Activated CD8-positive, alpha-beta T cell treated with anti-CD3 and anti-CD28 coated beads for 36 hours (primary cell): ENCODE measurements around the gene NFKB2. TPM values are rescaled to one million over a fixed set of nuclear protein-coding genes. Genes with fewer than 3 reads are reported as not detected.

Source experiments
- ATAC-seq: fragments of 200-7000 bp; cut with Tn5 transposase; one replicate; pipeline ENCODE4 v1.10.0; 2021; ENCODE audit warnings: mild to moderate bottlenecking, moderate library complexity
- CTCF ChIA-PET: fragments of 350-600 bp; sonication (Branson Sonifier 250); formaldehyde crosslinking; loops from one replicate; lab custom pipeline; 2021; ENCODE audit warnings: antibody characterized with exemption; lab: Charles Lee
- POLR2A ChIA-PET: fragments of 350-600 bp; sonication (Branson Sonifier 250); formaldehyde crosslinking; loops from one replicate; lab custom pipeline; 2021; ENCODE audit warnings: antibody characterized with exemption; lab: Charles Lee
- DNase-seq: peaks from one replicate; pipeline ENCODE4 v3.0.0-alpha.2; 2020
- H3K27ac Mint-ChIP-seq: one replicate; pipeline ENCODE4 v1.8.0; 2021; ENCODE audit warnings: mild to moderate bottlenecking, mixed read lengths
- H3K27me3 Mint-ChIP-seq: one replicate; pipeline ENCODE4 v1.8.0; 2021; ENCODE audit warnings: mixed read lengths
- H3K36me3 Mint-ChIP-seq: one replicate; pipeline ENCODE4 v1.8.0; 2021; ENCODE audit warnings: low read depth, mixed read lengths
- H3K4me1 Mint-ChIP-seq: one replicate; pipeline ENCODE4 v1.8.0; 2021; ENCODE audit warnings: low read depth, mixed read lengths
- H3K4me3 Mint-ChIP-seq: one replicate; pipeline ENCODE4 v1.8.0; 2021; ENCODE audit warnings: mild to moderate bottlenecking, moderate library complexity, mixed read lengths
- H3K9me3 Mint-ChIP-seq: one replicate; pipeline ENCODE4 v1.8.0; 2021; ENCODE audit warnings: mixed read lengths
- intact Hi-C: fragments of 100-400 bp; cut with micrococcal nuclease; formaldehyde crosslinking; loops from one replicate; pipeline ENCODE4 v1.10.0; 2022
- total RNA-seq, 2 experiments: library from RNA; stranded (reverse); gene quantifications; one replicate each; pipeline ENCODE4 v1.2.3, GENCODE V29; 2021
- TF ChIP-seq, protein P1 (sequence below): fragments of 200-600 bp; IDR thresholded peaks from one replicate; pipeline ENCODE4 v1.8.0; 2022; ENCODE audit warnings: antibody characterized with exemption, mild to moderate bottlenecking

NFKB2 gene
- total RNA-seq, 2 experiments from 2014 or later = 251 to 253 TPM

DNA sequence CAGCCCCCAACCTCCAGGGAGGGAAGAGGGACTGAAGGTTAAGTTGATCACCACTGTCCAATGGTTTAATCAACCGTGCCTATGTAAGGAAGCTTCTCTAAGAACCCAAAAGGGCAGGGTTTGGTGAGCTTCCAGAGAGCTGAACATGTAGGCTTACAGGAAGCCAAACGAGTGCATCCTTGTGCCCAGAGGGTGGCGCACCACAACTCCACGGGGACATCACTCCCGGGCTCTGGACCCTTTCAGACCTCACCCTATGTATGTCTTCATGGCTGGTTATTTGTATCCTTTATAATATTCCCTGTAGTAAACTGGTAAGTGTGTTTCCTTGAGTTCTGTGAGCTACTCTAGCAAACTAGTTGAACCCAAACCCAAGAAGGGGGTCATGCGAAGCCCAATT is 11.5 kb upstream of the NFKB2 start:
- intact Hi-C loops = no loop called here

DNA sequence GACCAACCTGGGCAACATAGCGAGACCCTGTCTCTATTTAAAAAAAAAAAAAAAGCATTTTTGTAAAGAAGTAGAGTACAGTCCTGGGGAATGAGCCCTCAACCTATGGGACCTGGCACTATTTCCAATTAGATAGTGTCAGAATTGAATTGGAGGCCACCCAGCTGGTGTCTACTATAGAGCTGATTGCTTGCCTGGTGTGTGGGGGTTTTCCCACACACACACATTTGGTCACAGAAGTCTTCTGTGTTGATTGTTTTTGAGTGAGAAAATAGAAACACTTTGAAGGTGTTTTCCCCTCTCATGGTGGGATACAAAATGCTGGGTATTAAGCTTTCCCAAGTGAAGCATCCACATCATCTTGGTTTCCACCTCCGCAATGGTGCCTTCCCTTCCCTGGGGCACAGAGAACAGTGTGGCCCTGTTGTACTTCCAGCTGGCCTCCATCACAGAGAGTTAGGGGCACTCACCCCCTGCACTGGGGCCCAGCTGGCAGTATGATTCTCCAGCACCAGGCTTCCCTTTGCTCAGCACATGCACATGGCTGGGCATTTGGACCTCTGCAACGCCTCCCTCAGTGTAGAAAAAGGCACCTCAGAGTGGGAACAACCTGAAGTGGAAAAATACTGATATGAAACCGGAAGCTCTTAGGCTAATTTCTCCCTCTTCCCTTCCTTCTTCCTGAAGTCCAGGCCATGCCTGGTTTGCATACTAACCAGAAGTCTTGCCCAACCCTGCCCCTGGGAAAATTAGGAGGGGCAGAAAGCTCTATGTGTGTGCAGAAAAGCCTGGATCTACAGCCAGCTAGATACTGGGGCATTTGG is 10.7 kb upstream of the NFKB2 start:
- H3K27ac Mint-ChIP-seq = no peak overlapping the region
- peaks cover 9% of the 10 kb centered on the region for H3K36me3 Mint-ChIP-seq
- CTCF ChIA-PET = interaction anchor here (0.9 to 4.2 kb wide), 15 partner anchors 9 to 199 kb away, joined by 3 to 36 read pairs (median 4); no protein-coding TSS in a partner anchor
- ATAC-seq = peak; percentile 37
- POLR2A ChIA-PET = interaction anchor here (0.7 to 4.3 kb wide), 3 partner anchors 9 to 97 kb away, joined by 3 to 22 read pairs (median 4); partner anchors contain the start of gene NFKB2
- no peak for DNase-seq
- H3K4me3 Mint-ChIP-seq = no peak overlapping the region
- TF ChIP-seq, protein P1, sequence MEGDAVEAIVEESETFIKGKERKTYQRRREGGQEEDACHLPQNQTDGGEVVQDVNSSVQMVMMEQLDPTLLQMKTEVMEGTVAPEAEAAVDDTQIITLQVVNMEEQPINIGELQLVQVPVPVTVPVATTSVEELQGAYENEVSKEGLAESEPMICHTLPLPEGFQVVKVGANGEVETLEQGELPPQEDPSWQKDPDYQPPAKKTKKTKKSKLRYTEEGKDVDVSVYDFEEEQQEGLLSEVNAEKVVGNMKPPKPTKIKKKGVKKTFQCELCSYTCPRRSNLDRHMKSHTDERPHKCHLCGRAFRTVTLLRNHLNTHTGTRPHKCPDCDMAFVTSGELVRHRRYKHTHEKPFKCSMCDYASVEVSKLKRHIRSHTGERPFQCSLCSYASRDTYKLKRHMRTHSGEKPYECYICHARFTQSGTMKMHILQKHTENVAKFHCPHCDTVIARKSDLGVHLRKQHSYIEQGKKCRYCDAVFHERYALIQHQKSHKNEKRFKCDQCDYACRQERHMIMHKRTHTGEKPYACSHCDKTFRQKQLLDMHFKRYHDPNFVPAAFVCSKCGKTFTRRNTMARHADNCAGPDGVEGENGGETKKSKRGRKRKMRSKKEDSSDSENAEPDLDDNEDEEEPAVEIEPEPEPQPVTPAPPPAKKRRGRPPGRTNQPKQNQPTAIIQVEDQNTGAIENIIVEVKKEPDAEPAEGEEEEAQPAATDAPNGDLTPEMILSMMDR = no peak
- no peaks in the 10 kb centered on the region for H3K27me3 Mint-ChIP-seq
- intact Hi-C loops = no loop called here
- peaks cover 3% of the 10 kb centered on the region for H3K4me1 Mint-ChIP-seq
- H3K9me3 Mint-ChIP-seq = no peaks in the 10 kb centered on the region

More for the DNA sequence above, 11.5 kb upstream of the NFKB2 start:
- CTCF ChIA-PET = interaction anchor here (0.9 to 4.2 kb wide), 12 partner anchors 10 to 200 kb away, joined by 3 to 36 read pairs (median 6); no protein-coding TSS in a partner anchor
- Mint-ChIP-seq H3K4me1 (peaks cover 3% of the 10 kb centered on the region), H3K27me3 (no peaks in the 10 kb centered on the region), H3K27ac (no peak overlapping the region), H3K9me3 (no peaks in the 10 kb centered on the region), H3K36me3 (peaks cover 11% of the 10 kb centered on the region), H3K4me3 (no peak overlapping the region)
- DNase-seq (peak; percentile 49), ATAC-seq (peak; percentile 49)
- TF ChIP-seq, protein P1 = peak; percentile 29
- POLR2A ChIA-PET = interaction anchor here (1.2 to 4.3 kb wide), 2 partner anchors 10 to 98 kb away, joined by 4 to 22 read pairs; partner anchors contain the start of gene NFKB2

DNA sequence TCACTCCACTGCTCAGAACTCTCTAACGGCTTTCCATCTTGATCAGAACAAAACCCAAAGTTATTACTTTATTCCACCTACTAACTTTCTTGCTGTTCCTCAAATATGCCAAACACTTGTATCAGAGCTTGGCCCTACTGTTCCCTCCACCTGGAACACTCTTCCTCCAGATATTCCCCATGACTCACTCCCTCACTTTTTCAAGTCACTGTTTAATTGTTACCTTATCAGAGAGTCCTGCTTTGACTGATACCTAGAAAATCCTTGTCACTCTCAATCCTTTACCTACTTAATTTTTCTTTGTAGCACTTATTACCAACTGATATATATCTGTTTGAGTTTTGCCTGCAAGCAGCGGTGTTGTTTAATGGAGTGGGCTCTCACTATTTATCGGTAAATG is 5.6 kb upstream of the NFKB2 start:
- no peaks in the 10 kb centered on the region for H3K9me3 Mint-ChIP-seq
- peaks cover 6% of the 10 kb centered on the region for H3K36me3 Mint-ChIP-seq
- ATAC-seq = no peak
- no peak overlapping the region for H3K4me3 Mint-ChIP-seq
- H3K27ac Mint-ChIP-seq = no peak overlapping the region
- intact Hi-C loops = no loop called here
- CTCF ChIA-PET = interaction anchor here (1.6 to 3.2 kb wide), 4 partner anchors 9 to 194 kb away, joined by 4 to 18 read pairs (median 7); no protein-coding TSS in a partner anchor
- peaks cover 17% of the 10 kb centered on the region for H3K4me1 Mint-ChIP-seq
- H3K27me3 Mint-ChIP-seq = no peaks in the 10 kb centered on the region
- TF ChIP-seq, protein P1 = no peak
- POLR2A ChIA-PET = no interaction called here
- no peak for DNase-seq

DNA sequence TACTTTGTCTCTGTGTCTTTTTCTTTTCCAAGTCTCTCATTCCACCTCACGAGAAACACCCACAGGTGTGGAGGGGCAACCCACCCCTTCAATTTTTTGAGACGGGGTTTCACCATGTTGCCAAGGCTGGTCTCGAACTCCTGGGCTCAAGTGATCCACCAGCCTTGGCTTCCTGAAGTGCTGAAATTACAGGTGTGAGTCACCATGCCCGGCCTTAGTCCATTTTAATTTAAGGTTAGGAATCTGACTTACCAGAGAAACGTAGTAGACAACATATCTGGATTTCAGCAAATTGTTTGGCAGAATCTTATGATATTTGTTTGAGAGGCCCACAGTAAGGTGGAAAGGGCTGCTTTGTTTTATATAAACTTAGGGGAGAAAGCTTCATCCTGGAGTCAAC is 3.2 kb upstream of the NFKB2 start:
- H3K4me3 Mint-ChIP-seq = no peak overlapping the region
- ChIA-PET CTCF (interaction anchor here (0.9 to 15.2 kb wide), 9 partner anchors 11 to 223 kb away, joined by 4 to 143 read pairs (median 11); partner anchors contain the start of gene FBXL15), POLR2A (interaction anchor here (0.6 to 9.1 kb wide), 8 partner anchors 8 to 163 kb away, joined by 3 to 107 read pairs (median 18); partner anchors contain the start of gene FBXL15)
- H3K27me3 Mint-ChIP-seq = no peaks in the 10 kb centered on the region
- no peak overlapping the region for H3K27ac Mint-ChIP-seq
- ATAC-seq (no peak), DNase-seq (no peak)
- H3K4me1 Mint-ChIP-seq = peaks cover 28% of the 10 kb centered on the region
- TF ChIP-seq, protein P1 = no peak
- no peaks in the 10 kb centered on the region for H3K9me3 Mint-ChIP-seq
- intact Hi-C loops = no loop called here
- peaks cover 24% of the 10 kb centered on the region for H3K36me3 Mint-ChIP-seq
